Measurements from ENCODE around the gene KCTD14. TPM values are rescaled to one million over a fixed set of nuclear protein-coding genes. Genes with fewer than 3 reads are reported as not detected.
"Not testable (repeated sequence)": the region's sequence is repeated elsewhere in the genome, so short reads cannot be mapped to it uniquely, and the experiment has no call there.

KCTD14 gene
- total RNA-seq, 1 experiment from 2014 or later, result 12.5 TPM

- Histone ChIP-seq H4K91ac (ENCODE audit: insufficient read length, low read depth, low read length) (no peak overlapping the region), H2AK5ac (ENCODE audit: insufficient read length, low read length) (no peak overlapping the region), H3K23ac (ENCODE audit: insufficient read length, low read depth, low read length) (no peak overlapping the region), H3K27ac (ENCODE audit: insufficient read length, low read depth, low read length) (no peak overlapping the region), H2BK12ac (ENCODE audit: insufficient read length, low read depth, low read length) (no peak overlapping the region), H3K27me3 (ENCODE audit: insufficient read depth, low read length) (no peaks in the 10 kb centered on the region), H2BK15ac (ENCODE audit: low read depth, low read length) (no peak overlapping the region), H3K4ac (ENCODE audit: low read depth, low read length) (no peak overlapping the region), H3K9me3 (ENCODE audit: control insufficient read depth, low read depth, low read length) (no peaks in the 10 kb centered on the region), H2AFZ (ENCODE audit: low read length) (no peak overlapping the region), H3K14ac (ENCODE audit: insufficient read depth, low read length) (no peak overlapping the region), H2BK120ac (ENCODE audit: low read depth, low read length, poor library complexity, severe bottlenecking) (no peak overlapping the region), H3K9ac (ENCODE audit: extremely low read depth, insufficient read length, low read length) (no peak overlapping the region), H3K56ac (ENCODE audit: insufficient read length, low read depth, low read length) (no peak overlapping the region), H4K20me1 (ENCODE audit: control insufficient read depth, insufficient read depth, insufficient read length) (no peaks in the 10 kb centered on the region), H3K4me1 (ENCODE audit: insufficient read depth, low read length) (peaks cover 3% of the 10 kb centered on the region; the same call in 1 of the 2 replicates), H3K79me2 (ENCODE audit: insufficient read depth, low read length) (no peaks in the 10 kb centered on the region), H4K8ac (replicated peaks; ENCODE audit: insufficient read length, low read depth, low read length) (no peak overlapping the region), H4K5ac (ENCODE audit: insufficient read length, low read depth, low read length) (no peak overlapping the region), H3K18ac (ENCODE audit: insufficient read length, low read depth, low read length) (no peak overlapping the region), H3T11ph (ENCODE audit: low read length) (no peak overlapping the region), H3K23me2 (ENCODE audit: insufficient read length, low read depth, low read length, poor library complexity, severe bottlenecking) (no peaks in the 10 kb centered on the region), H2BK20ac (ENCODE audit: low read depth, low read length, poor library complexity, severe bottlenecking) (no peak overlapping the region), H3K79me1 (ENCODE audit: insufficient read depth, low read depth, low read length, poor library complexity, severe bottlenecking) (no peaks in the 10 kb centered on the region), H2BK5ac (ENCODE audit: insufficient read length, low read length) (no peak overlapping the region), H3K4me2 (ENCODE audit: insufficient read depth, insufficient read length, low read length) (no peak overlapping the region)
- no peak for TF ChIP-seq CTCF (conservative IDR thresholded peaks at IDR 0.05)
- no peaks in the 10 kb centered on the region for H3K9me3 Mint-ChIP-seq
- no peak overlapping the region for H3K4me3 Mint-ChIP-seq
- no peaks in the 10 kb centered on the region for H3K27me3 Mint-ChIP-seq (ENCODE audit: low read depth)
- H3K36me3 Mint-ChIP-seq (ENCODE audit: insufficient read depth in 1 of 3, low read depth in 3 of 3), result peaks cover 7 to 18% (median 17%) of the 10 kb centered on the region in 3 experiments; a peak in 6 of 7 replicates
- H3K27ac Mint-ChIP-seq, result no peak overlapping the region
- no peak for DNase-seq
- peaks cover 11% of the 10 kb centered on the region in 2 experiments for H3K4me1 Mint-ChIP-seq
- WGBS (ENCODE audit: extremely low coverage, insufficient read length, low lambda C conversion rate), result no CpG with 5 or more reads among the region's 1 CpG
Observed at GRCh38 chr11:78015878-78016277, 7.2 kb downstream of the KCTD14 start.

- not testable (repeated sequence) for H3K4me2 ChIP-seq (ENCODE audit: insufficient read depth, insufficient read length, low read length); H2BK5ac ChIP-seq (ENCODE audit: insufficient read length, low read length); H3K56ac ChIP-seq (ENCODE audit: insufficient read length, low read depth, low read length); H3T11ph ChIP-seq (ENCODE audit: low read length); H3K9ac ChIP-seq (ENCODE audit: extremely low read depth, insufficient read length, low read length); H2BK12ac ChIP-seq (ENCODE audit: insufficient read length, low read depth, low read length); H3K14ac ChIP-seq (ENCODE audit: insufficient read depth, low read length); H4K8ac ChIP-seq (replicated peaks; ENCODE audit: insufficient read length, low read depth, low read length); H3K79me2 ChIP-seq (ENCODE audit: insufficient read depth, low read length); H2AFZ ChIP-seq (ENCODE audit: low read length); H3K23ac ChIP-seq (ENCODE audit: insufficient read length, low read depth, low read length); H3K27me3 ChIP-seq (ENCODE audit: insufficient read depth, low read length); H4K91ac ChIP-seq (ENCODE audit: insufficient read length, low read depth, low read length); DNase-seq; H3K9me3 ChIP-seq (ENCODE audit: control insufficient read depth, low read depth, low read length); H3K23me2 ChIP-seq (ENCODE audit: insufficient read length, low read depth, low read length, poor library complexity, severe bottlenecking); H3K27me3 Mint-ChIP-seq (ENCODE audit: low read depth); H3K79me1 ChIP-seq (ENCODE audit: insufficient read depth, low read depth, low read length, poor library complexity, severe bottlenecking); H3K18ac ChIP-seq (ENCODE audit: insufficient read length, low read depth, low read length); H2AK5ac ChIP-seq (ENCODE audit: insufficient read length, low read length); H3K4me1 Mint-ChIP-seq; H3K4me1 ChIP-seq (ENCODE audit: insufficient read depth, low read length); H2BK20ac ChIP-seq (ENCODE audit: low read depth, low read length, poor library complexity, severe bottlenecking); H3K27ac Mint-ChIP-seq; H3K9me3 Mint-ChIP-seq; H2BK120ac ChIP-seq (ENCODE audit: low read depth, low read length, poor library complexity, severe bottlenecking); H4K5ac ChIP-seq (ENCODE audit: insufficient read length, low read depth, low read length); H2BK15ac ChIP-seq (ENCODE audit: low read depth, low read length); H3K4me3 Mint-ChIP-seq; H3K27ac ChIP-seq (ENCODE audit: insufficient read length, low read depth, low read length); H3K4ac ChIP-seq (ENCODE audit: low read depth, low read length); H4K20me1 ChIP-seq (ENCODE audit: control insufficient read depth, insufficient read depth, insufficient read length)
- peaks cover 7 to 18% (median 17%) of the 10 kb centered on the region in 3 experiments; a peak in 6 of 7 replicates for H3K36me3 Mint-ChIP-seq (ENCODE audit: insufficient read depth in 1 of 3, low read depth in 3 of 3)
- WGBS (ENCODE audit: extremely low coverage, insufficient read length, low lambda C conversion rate), result no CpG with 5 or more reads among the region's 6 CpGs
Observed at GRCh38 chr11:78014937-78015520, 8.0 kb downstream of the KCTD14 start.
